Erythroblast (primary cell): ENCODE results near the gene CNOT11.

ENCODE experiments used
- GATA1 ChIP-seq: IDR thresholded peaks from 2 replicates; pipeline ENCODE4 v1.6.1; 2011; ENCODE audit warnings: low read depth, mild to moderate bottlenecking, control low read depth, low read length, moderate library complexity
- POLR2A ChIP-seq: IDR thresholded peaks from 2 replicates; pipeline ENCODE4 v1.6.1; 2011; ENCODE audit warnings: mild to moderate bottlenecking, low read length

- TF ChIP-seq POLR2A (no peak), GATA1 (no peak)
These were observed 43.7 kb downstream of the CNOT11 start for GRCh38 chr2:101296371-101296770.
